Testis (tissue), 3 donors: ENCODE measurements around the gene CLCN3. TPM values are rescaled to one million over a fixed set of nuclear protein-coding genes. Genes with fewer than 3 reads are reported as not detected.

Experiments used
- DNase-seq: peaks from one replicate; pipeline ENCODE4 v3.0.0-alpha.2; 2019
- H3K27ac ChIP-seq, 2 donors: fragments of 200-600 bp; sonication (generic); one replicate each; pipeline ENCODE4 v1.5.1; 2019
- H3K27me3 ChIP-seq: fragments of 200-600 bp; sonication (generic); one replicate; pipeline ENCODE4 v1.5.1; 2019
- H3K36me3 ChIP-seq: fragments of 200-600 bp; sonication (generic); one replicate; pipeline ENCODE4 v1.5.1; 2017; ENCODE audit warnings: low read depth; ENCODE audit errors: missing control alignments
- H3K4me1 ChIP-seq: fragments of 200-600 bp; sonication (generic); one replicate; pipeline ENCODE4 v1.5.1; 2019
- H3K4me3 ChIP-seq, 2 donors: fragments of 200-600 bp; sonication (generic); one replicate each; pipeline ENCODE4 v1.5.1; 2017 to 2019
- H3K9me3 ChIP-seq: fragments of 200-600 bp; sonication (generic); one replicate; pipeline ENCODE4 v1.5.1; 2017
- CTCF ChIP-seq, 3 experiments: fragments of 450-650 bp in 2 of 3; fragments of 200-600 bp in 1 of 3; sonication (generic) in 1 of 3; IDR thresholded peaks; one replicate each; pipeline ENCODE4 v1.5.1; 2016 to 2019; ENCODE audit warnings: antibody characterized with exemption in 3 of 3, mild to moderate bottlenecking in 2 of 3, moderate library complexity in 1 of 3
- POLR2A ChIP-seq: fragments of 450-650 bp; IDR thresholded peaks from one replicate; pipeline ENCODE4 v1.6.1; 2017; ENCODE audit warnings: antibody characterized with exemption, mild to moderate bottlenecking, moderate library complexity
- WGBS, 2 donors: methylation state at CpG; one replicate each; pipeline ENCODE4 v1.1.5; 2018; 5-methylcytosine and 5-hydroxymethylcytosine counted together
- intact Hi-C: fragments of 100-400 bp; cut with DNase I; formaldehyde crosslinking; loops from one replicate; pipeline ENCODE4 v1.15.1; 2023; ENCODE audit warnings: low total_unique reads
- polyA plus RNA-seq: library from polyadenylated mRNA; stranded (reverse); fragments of 350-450 nt; fragmentation: Illumina TruSeq; extraction: RNeasy Lipid Tissue Mini Kit (QIAGEN cat#74804); gene quantifications from one replicate; pipeline ENCODE4 v1.2.3, GENCODE V29; 2014; ENCODE audit warnings: low read depth, low replicate concordance; ENCODE audit not compliant: insufficient read depth
- total RNA-seq, 2 donors: library from RNA; depleted of rRNA; stranded (reverse); fragments of >200 nt; gene quantifications; one replicate each; pipeline ENCODE4 v1.2.3, GENCODE V29; 2016

Gene CLCN3
- total and polyA plus RNA-seq, 3 donors from 2014 or later: 63.0 to 97.4 (median 89.2) TPM

GRCh38 chr4:169660929-169661328 lies 40.6 kb downstream of the CLCN3 start:
- H3K27me3 ChIP-seq: no peaks in the 10 kb centered on the region
- TF ChIP-seq POLR2A (no peak), CTCF (IDR thresholded peaks at IDR 0.05) (no peak)
- H3K9me3 ChIP-seq: no peaks in the 10 kb centered on the region
- intact Hi-C loops: no loop called here
- H3K4me1 ChIP-seq: peaks cover 17% of the 10 kb centered on the region
- H3K4me3 ChIP-seq: peak overlapping the region; percentile 44 to 62
- WGBS, 2 donors: 44 to 65% methylated on average over 3 of the region's 3 CpGs
- DNase-seq: no peak
- peak overlapping the region; percentile 79 to 85 for H3K27ac ChIP-seq
- H3K36me3 ChIP-seq: no peaks in the 10 kb centered on the region

GRCh38 chr4:169661761-169662160 lies 41.4 kb downstream of the CLCN3 start:
- peaks cover 17% of the 10 kb centered on the region for H3K4me1 ChIP-seq

GRCh38 chr4:169662206-169662605 lies 41.8 kb downstream of the CLCN3 start:
- Histone ChIP-seq H3K4me1 (peaks cover 17% of the 10 kb centered on the region), H3K9me3 (no peaks in the 10 kb centered on the region), H3K27me3 (no peaks in the 10 kb centered on the region), H3K36me3 (no peaks in the 10 kb centered on the region), H3K4me3 (peak overlapping the region in 1 of 2 donors; percentile 62), H3K27ac (peak overlapping the region; percentile 28 to 46)
- TF ChIP-seq POLR2A (no peak), CTCF (IDR thresholded peaks at IDR 0.05) (no peak)
- DNase-seq: no peak
- intact Hi-C loops: no loop called here
- 62 to 79% methylated on average over 3 of the region's 3 CpGs for WGBS, 2 donors

More at GRCh38 chr4:169661761-169662160, 41.4 kb downstream of the CLCN3 start:
- Histone ChIP-seq H3K36me3 (no peaks in the 10 kb centered on the region), H3K9me3 (no peaks in the 10 kb centered on the region), H3K27ac (peak overlapping the region; percentile 46 to 79), H3K27me3 (no peaks in the 10 kb centered on the region), H3K4me3 (peak overlapping the region in 1 of 2 donors; percentile 62)
- TF ChIP-seq POLR2A (no peak), CTCF (IDR thresholded peaks at IDR 0.05) (no peak)
- WGBS, 2 donors: 66 to 78% methylated on average over 1 of the region's 1 CpG
- no peak for DNase-seq
- intact Hi-C loops: no loop called here

- 84 to 94% methylated on average over 2 of the region's 2 CpGs for WGBS, 2 donors
- Histone ChIP-seq H3K36me3 (no peaks in the 10 kb centered on the region), H3K27me3 (no peaks in the 10 kb centered on the region), H3K4me1 (peaks cover 17% of the 10 kb centered on the region), H3K4me3 (no peak overlapping the region), H3K9me3 (no peaks in the 10 kb centered on the region), H3K27ac (peak overlapping the region; percentile 2 to 43)
- no peak for DNase-seq
- TF ChIP-seq CTCF (IDR thresholded peaks at IDR 0.05) (no peak), POLR2A (no peak)
- intact Hi-C loops: no loop called here
These were observed 43.0 kb downstream of the CLCN3 start for GRCh38 chr4:169663402-169663801.

- H3K27me3 ChIP-seq: no peaks in the 10 kb centered on the region
- no peak overlapping the region for H3K4me3 ChIP-seq
- H3K36me3 ChIP-seq: no peaks in the 10 kb centered on the region
- WGBS, 2 donors: 55 to 71% methylated on average over 2 of the region's 2 CpGs
- no peak for TF ChIP-seq CTCF (IDR thresholded peaks at IDR 0.05)
- no peak for TF ChIP-seq POLR2A
- intact Hi-C loops: no loop called here
- no peaks in the 10 kb centered on the region for H3K9me3 ChIP-seq
- H3K4me1 ChIP-seq: peaks cover 17% of the 10 kb centered on the region
- H3K27ac ChIP-seq: peak overlapping the region; percentile 2 to 43
- no peak for DNase-seq
These were observed 43.5 kb downstream of the CLCN3 start for GRCh38 chr4:169663831-169664230.
